ENCODE data around the gene KRTAP10-7.
A peak's percentile ranks its signal among the peaks of the same experiment; 100 is the strongest.
"Not testable (repeated sequence)": the region's sequence is repeated elsewhere in the genome, so short reads cannot be mapped to it uniquely, and the experiment has no call there.

KRTAP10-7 gene

DNA sequence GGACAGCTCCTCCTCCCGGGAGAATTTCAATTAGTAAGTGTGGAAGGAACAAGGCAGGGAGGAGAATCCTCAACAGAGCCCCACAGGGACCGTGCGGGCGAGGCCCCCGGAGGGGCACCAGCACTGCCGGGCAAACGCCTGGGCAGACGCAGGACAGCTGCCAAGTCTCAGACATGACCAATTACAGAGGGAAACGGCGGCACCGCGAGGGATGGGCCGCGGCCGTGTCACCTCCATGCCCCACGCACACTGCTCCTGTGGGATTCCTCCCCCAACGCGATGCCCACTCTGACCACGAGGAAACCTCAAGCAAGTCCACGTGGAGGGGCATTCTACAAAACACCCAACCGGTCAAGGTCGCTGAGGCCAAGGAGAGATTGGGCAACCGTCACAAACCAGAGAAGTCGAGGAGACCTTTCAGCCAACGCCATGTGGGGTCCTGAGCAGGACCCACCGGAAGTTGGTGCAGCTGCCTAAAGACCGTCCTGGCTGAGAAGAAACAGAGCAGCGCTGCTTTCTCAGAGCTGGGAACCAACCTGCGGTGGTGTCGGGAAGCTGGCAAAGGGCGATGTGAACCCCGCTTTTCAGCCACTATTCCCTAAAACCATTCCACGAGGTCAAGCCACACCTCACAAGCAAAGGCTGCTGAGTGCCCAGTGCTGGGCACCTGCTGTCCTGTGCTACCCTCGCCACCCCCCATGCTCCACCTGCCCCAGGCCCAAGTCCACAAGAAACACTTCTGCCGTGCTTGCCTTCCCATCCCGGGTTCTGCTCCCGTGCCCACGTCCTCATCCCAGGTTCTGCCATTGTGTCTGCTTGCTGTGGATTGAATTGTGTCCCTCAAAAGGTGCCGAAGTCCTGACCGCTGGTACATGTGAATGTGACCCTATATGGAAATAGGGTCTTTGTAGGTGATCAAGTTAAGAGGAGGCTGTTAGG, 28.3 kb upstream of the KRTAP10-7 start:
- DNase-seq = no peak

- DNase-seq = no peak
These were observed 27.3 kb upstream of the KRTAP10-7 start for GRCh38 chr21:44572959-44573583.

DNA sequence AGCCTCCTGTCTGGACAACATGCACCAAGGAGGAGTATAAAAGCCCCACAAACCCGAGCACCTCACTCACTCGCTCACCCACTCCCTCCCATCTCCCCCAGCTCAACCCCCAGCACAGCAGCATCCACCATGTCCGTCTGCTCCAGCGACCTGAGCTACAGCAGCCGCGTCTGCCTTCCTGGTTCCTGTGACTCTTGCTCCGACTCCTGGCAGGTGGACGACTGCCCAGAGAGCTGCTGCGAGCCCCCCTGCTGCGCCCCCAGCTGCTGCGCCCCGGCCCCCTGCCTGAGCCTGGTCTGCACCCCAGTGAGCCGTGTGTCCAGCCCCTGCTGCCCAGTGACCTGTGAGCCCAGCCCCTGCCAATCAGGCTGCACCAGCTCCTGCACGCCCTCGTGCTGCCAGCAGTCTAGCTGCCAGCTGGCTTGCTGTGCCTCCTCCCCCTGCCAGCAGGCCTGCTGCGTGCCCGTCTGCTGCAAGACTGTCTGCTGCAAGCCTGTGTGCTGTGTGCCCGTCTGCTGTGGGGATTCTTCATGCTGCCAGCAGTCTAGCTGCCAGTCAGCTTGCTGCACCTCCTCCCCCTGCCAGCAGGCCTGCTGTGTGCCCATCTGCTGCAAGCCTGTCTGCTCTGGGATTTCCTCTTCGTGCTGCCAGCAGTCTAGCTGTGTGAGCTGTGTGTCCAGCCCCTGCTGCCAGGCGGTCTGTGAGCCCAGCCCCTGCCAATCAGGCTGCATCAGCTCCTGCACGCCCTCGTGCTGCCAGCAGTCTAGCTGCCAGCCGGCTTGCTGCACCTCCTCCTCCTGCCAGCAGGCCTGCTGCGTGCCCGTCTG, 26.6 kb upstream of the KRTAP10-7 start, which contains the start of gene KRTAP10-4:
KRTAP10-4 (plus strand) TSS at position 100 of the 827 bp plus-strand sequence; CDS start at position 130, 30 bp downstream.
- not testable (repeated sequence) for DNase-seq

DNA sequence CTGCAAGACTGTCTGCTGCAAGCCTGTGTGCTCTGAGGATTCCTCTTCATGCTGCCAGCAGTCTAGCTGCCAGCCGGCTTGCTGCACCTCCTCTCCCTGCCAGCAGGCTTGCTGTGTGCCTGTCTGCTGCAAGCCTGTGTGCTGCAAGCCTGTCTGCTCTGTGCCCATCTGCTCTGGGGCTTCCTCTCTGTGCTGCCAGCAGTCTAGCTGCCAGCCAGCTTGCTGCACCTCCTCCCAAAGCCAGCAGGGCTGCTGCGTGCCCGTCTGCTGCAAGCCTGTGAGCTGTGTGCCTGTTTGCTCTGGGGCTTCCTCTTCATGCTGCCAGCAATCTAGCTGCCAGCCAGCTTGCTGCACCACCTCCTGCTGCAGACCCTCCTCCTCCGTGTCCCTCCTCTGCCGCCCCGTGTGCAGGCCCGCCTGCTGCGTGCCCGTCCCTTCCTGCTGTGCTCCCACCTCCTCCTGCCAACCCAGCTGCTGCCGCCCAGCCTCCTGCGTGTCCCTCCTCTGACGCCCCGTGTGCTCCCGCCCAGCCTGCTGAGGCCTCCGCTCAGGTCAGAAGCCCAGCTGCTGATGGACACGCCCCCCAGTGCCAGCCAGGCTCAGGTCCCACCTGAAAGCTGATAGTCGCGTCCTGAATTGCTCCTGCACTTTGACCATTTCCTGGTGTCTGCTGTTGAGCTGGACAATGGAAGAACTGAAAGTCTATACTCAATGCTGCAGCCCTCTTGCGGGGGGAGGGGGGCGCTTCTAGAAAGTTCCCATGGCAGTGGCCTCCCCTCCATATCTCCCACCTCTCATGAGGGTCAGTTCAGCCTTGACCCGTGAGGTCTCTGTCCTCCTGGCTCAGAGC, 25.7 kb upstream of the KRTAP10-7 start:
- no peak for DNase-seq

GRCh38 chr21:44575307-44576024, 24.9 kb upstream of the KRTAP10-7 start:
- no peak for DNase-seq

DNA sequence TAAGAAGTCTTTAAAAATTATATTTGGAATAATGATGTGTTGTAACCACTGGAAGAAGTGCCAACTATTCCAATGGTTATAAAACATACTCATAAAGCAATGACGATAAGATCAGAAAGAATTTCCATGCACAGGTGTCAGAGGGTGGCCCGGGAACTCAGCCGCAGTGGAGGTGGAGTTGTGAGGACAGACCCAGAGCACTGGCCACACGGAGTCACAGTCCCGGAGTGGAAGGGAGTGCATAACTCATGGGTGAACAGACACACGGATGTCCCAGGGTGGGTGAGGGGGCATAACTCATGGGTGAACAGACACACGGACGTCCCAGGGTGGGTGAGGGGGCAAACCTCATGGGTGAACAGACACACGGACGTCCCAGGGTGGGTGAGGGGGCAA, 24.4 kb upstream of the KRTAP10-7 start:
- no peak for DNase-seq

DNA sequence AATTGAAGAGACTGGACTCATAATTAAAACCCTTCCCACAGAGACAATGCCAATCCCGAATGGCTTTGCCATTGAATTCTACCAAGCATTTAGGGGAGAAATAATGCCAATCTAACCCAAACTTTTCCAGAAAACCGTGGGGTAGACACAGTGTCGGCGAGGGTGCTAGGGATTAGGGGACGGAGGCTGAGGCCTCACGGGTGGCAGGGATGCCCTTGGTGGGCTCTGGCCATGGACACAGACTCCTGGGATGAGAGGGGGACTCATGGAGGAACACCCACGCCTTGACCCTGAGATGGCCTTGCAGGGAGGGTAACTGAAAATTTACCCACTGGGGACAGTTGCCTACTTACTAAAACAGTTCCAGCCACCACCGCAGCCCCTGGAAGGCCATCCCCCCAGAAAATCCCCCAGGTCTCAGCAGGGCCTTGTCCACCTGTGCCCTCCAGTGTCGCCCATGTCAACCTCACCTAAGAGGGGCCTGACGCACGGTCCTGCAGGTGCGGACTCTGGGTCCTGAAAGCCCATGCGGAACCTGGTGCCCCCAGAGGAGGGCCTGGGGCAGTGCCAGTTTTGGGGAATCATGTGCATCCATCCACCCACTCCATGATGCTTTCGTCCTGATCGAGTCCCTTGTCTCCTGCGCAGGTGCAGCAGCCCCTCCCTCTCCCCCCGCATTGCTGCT, 21.9 kb upstream of the KRTAP10-7 start:
- no peak for DNase-seq

GRCh38 chr21:44579056-44579832, 21.2 kb upstream of the KRTAP10-7 start:
- no peak for DNase-seq

DNA sequence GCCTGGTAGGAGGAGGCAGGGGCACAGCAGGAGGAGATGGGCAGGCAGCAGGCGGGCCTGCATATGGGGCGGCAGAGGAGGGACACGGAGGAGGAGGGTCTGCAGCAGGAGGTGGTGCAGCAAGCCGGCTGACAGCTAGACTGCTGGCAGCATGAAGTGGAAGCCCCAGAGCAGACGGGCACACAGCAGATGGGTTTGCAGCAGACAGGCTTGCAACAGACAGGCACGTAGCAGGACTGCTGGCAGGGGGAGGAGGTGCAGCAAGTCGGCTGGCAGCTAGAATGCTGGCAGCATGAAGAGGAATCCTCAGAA, 20.6 kb upstream of the KRTAP10-7 start:
- peak; percentile 31 for DNase-seq

GRCh38 chr21:44580231-44580821, 20.1 kb upstream of the KRTAP10-7 start, which contains the start of gene KRTAP10-5:
Gene KRTAP10-5, minus strand, starts transcription at chr21:44580604. Its CDS starts 26 bp downstream, at chr21:44580578.
- not testable (repeated sequence) for DNase-seq

- DNase-seq = no peak
These were observed 19.2 kb upstream of the KRTAP10-7 start for GRCh38 chr21:44581158-44581557.

GRCh38 chr21:44582055-44582454, 18.3 kb upstream of the KRTAP10-7 start:
- no peak for DNase-seq

- no peak for DNase-seq
These were observed 17.2 kb upstream of the KRTAP10-7 start for GRCh38 chr21:44583089-44583799.

GRCh38 chr21:44583800-44584147, 16.6 kb upstream of the KRTAP10-7 start:
- no peak for DNase-seq

DNA sequence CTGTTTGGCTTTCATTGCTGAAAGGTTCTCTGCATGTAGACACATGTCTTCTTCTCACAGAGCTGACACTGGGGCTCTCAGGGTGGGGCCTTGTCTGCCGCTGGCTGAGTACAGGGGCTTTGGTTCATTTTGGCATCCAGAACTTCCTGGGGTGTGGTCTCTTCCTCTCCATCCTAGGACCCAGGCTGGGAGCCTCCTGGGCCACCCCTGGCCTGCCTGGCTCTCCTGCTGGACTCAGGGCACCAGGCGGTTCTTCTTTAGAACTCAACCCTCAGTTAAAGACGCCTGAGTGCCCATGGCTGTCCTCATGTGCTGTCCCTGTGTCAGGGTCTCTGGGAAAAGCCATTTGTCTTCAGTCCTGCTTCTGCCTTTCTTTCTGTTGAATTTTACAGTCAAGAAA, 14.5 kb upstream of the KRTAP10-7 start:
- DNase-seq = no peak

DNA sequence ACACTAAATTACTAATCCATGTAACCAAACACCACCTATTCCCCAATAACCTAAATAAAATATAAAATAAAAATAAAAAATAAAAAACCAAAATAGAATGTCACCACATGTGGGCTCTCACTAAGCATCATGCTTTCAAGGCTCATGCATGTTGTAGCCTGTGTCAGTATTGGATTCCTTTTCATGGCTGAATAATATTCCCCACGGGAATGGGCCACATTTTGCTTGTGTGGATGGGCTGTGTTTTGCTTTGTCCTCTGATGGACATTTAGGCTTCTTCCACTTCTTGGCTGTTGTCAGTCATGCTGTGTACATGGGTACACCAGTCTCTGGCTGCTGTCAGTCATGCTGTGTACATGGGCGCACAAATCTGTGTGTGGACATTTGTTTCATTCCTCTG, 11.3 kb upstream of the KRTAP10-7 start:
- DNase-seq = no peak

GRCh38 chr21:44589586-44590305, 10.7 kb upstream of the KRTAP10-7 start:
- DNase-seq = no peak

DNA sequence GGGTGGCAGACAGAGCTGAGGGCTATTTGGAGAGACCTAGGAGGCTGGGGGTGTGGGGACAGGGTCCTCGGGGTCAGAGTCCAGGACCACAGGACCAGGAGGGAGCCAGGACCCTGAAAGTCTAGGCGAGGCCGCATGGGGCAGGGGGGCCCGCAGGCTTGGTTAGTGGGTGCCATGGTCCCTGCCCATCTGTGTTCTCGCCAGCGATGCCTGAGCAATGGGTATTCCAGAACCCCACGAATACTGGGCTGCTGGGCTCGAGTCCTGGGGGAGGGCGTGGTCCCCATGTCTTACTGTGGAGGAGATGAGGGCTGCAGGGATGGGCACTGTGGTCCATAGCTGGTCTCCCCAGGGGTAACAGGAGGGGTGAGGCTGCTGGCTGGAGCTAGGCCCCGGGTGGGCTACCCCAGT, 10.1 kb upstream of the KRTAP10-7 start:
- no peak for DNase-seq
